Measurements from ENCODE around the gene ANAPC2.

ANAPC2 gene

DNA sequence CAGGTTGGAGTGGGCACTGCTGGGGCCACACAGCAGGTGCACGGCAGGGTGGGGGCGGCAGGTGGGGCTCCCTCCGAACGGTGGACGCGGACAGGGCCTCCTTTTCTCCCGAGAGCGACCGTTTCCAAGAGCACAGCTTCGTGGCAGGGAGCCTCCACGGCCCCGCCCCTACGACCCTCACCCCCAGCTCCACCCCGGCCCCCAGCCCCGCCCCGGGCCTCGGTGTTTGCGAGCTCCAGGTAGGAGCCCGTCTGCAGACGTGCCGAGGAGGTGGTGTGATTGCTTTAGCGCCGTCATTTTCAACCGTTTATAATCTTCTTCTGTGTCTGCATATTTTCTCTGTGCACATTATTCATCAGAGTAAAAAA lies 40.6 kb downstream of the ANAPC2 start:
- Histone ChIP-seq H3K79me1 (replicated peaks; ENCODE audit: low read length, poor library complexity, severe bottlenecking) (no peaks in the 10 kb centered on the region), H3K4me1 (ENCODE audit: control insufficient read depth, insufficient read depth, low read depth, low read length) (peaks cover 8% of the 10 kb centered on the region), H3K18ac (ENCODE audit: low read depth in 1 of 2, low read length in 2 of 2) (no peak overlapping the region), H2AK5ac (ENCODE audit: low read length, severe bottlenecking) (no peak overlapping the region), H2BK15ac (ENCODE audit: low read depth, poor library complexity, severe bottlenecking) (no peak overlapping the region), H3K4me2 (ENCODE audit: low read length, poor library complexity, severe bottlenecking) (no peak overlapping the region), H2BK12ac (ENCODE audit: low read length in 2 of 2) (no peak overlapping the region), H3K4me3 (ENCODE audit: insufficient read depth in 1 of 2, low read depth in 1 of 2, low read length in 2 of 2) (no peak overlapping the region), H3K27me3 (ENCODE audit: control insufficient read depth in 1 of 2, insufficient read depth in 1 of 2, low read length in 2 of 2) (peaks cover 8 to 40% of the 10 kb centered on the region in 2 experiments), H2AFZ (ENCODE audit: low read depth, low read length) (no peak overlapping the region), H2BK5ac (ENCODE audit: low read depth, low read length, poor library complexity, severe bottlenecking) (no peak overlapping the region), H3K9me3 (ENCODE audit: control insufficient read depth, low read length) (no peaks in the 10 kb centered on the region), H4K91ac (ENCODE audit: low read length) (no peak overlapping the region), H4K8ac (ENCODE audit: low read length) (no peak overlapping the region), H3K4ac (ENCODE audit: low read depth in 1 of 2, low read length in 2 of 2) (no peak overlapping the region), H3K36me3 (ENCODE audit: control insufficient read depth in 1 of 2, insufficient read depth in 2 of 2, low read depth in 1 of 2, low read length in 2 of 2) (no peaks in the 10 kb centered on the region), H3K9ac (ENCODE audit: low read length) (no peak overlapping the region), H3K23ac (ENCODE audit: low read length in 2 of 2) (no peak overlapping the region), H2BK120ac (ENCODE audit: low read depth, low read length) (no peak overlapping the region), H3K27ac (ENCODE audit: low read length, poor library complexity, severe bottlenecking) (no peak overlapping the region), H3K14ac (ENCODE audit: low read length in 2 of 2) (no peak overlapping the region)
- WGBS: 49% methylated on average over 24 of the region's 24 CpGs
- DNase-seq: no peak

DNA sequence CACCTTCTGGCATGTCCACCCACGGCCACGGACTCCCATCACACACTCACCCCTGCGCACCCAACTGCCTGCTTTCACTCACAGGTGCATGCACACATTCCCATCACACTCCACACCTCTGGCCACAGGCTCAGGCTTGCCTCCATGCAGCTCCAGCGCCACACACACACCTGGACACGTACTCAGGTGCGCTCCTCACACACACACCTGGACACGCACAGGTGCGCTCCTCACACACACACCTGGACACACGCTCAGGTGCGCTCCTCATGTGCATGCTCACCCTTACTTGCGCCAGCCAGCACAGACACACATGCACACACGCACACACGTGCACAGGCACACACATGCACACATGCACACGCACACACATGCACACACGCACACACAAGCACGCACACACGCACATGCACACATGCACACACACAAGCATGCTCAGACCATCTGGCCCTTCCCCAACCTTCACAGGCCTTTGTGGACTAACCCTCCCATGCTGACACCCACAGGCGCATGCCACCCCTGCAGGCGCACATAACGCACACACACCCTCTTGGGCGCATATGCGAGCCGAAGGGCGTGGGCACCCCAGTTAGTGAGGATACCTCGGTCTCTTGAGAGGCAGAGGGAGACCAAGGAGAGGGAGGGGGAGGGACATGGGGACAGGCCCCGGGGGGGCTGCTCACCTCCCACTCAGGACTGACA lies 41.1 kb downstream of the ANAPC2 start:
- no peak overlapping the region for H4K8ac ChIP-seq (ENCODE audit: low read length)
- H3K4ac ChIP-seq (ENCODE audit: low read depth in 1 of 2, low read length in 2 of 2): no peak overlapping the region
- peaks cover 8% of the 10 kb centered on the region for H3K4me1 ChIP-seq (ENCODE audit: control insufficient read depth, insufficient read depth, low read depth, low read length)
- H3K23ac ChIP-seq (ENCODE audit: low read length in 2 of 2): no peak overlapping the region
- no peak overlapping the region for H3K4me3 ChIP-seq (ENCODE audit: insufficient read depth in 1 of 2, low read depth in 1 of 2, low read length in 2 of 2)
- no peak overlapping the region for H2BK12ac ChIP-seq (ENCODE audit: low read length in 2 of 2)
- H3K27me3 ChIP-seq (ENCODE audit: control insufficient read depth in 1 of 2, insufficient read depth in 1 of 2, low read length in 2 of 2): peaks cover 13 to 45% of the 10 kb centered on the region in 2 experiments
- WGBS: 85% methylated on average over 26 of the region's 26 CpGs
- H3K27ac ChIP-seq (ENCODE audit: low read length, poor library complexity, severe bottlenecking): no peak overlapping the region
- no peak overlapping the region for H2AFZ ChIP-seq (ENCODE audit: low read depth, low read length)
- no peak overlapping the region for H3K4me2 ChIP-seq (ENCODE audit: low read length, poor library complexity, severe bottlenecking)
- H3K18ac ChIP-seq (ENCODE audit: low read depth in 1 of 2, low read length in 2 of 2): no peak overlapping the region
- H2BK120ac ChIP-seq (ENCODE audit: low read depth, low read length): no peak overlapping the region
- no peak overlapping the region for H2BK15ac ChIP-seq (ENCODE audit: low read depth, poor library complexity, severe bottlenecking)
- H3K14ac ChIP-seq (ENCODE audit: low read length in 2 of 2): no peak overlapping the region
- H2AK5ac ChIP-seq (ENCODE audit: low read length, severe bottlenecking): no peak overlapping the region
- no peaks in the 10 kb centered on the region for H3K9me3 ChIP-seq (ENCODE audit: control insufficient read depth, low read length)
- no peak overlapping the region for H3K9ac ChIP-seq (ENCODE audit: low read length)
- no peaks in the 10 kb centered on the region for H3K79me1 ChIP-seq (replicated peaks; ENCODE audit: low read length, poor library complexity, severe bottlenecking)
- DNase-seq: no peak
- no peak overlapping the region for H2BK5ac ChIP-seq (ENCODE audit: low read depth, low read length, poor library complexity, severe bottlenecking)
- H4K91ac ChIP-seq (ENCODE audit: low read length): no peak overlapping the region
- H3K36me3 ChIP-seq (ENCODE audit: control insufficient read depth in 1 of 2, insufficient read depth in 2 of 2, low read depth in 1 of 2, low read length in 2 of 2): no peaks in the 10 kb centered on the region

DNA sequence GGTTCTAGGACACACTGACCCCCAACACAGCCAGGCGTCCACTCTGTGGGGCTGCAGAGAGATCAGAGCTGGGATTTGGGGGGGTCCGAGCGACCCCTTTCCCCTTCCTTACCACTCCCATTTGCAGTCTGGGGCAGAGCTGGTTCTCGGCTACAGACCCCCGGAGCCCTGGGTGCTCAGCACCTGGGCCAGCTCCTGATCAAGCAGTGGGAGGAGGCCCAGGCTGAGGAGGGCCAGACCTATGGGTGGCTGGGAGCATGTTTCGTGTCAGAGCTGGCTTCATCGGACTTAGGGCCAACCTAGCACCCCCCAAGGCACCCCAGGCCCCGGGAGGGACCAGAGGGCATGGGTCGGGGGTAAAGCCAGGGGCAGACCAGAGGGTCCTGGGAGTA lies 41.8 kb downstream of the ANAPC2 start:
- Histone ChIP-seq H3K27ac (ENCODE audit: low read length, poor library complexity, severe bottlenecking) (no peak overlapping the region), H3K23ac (ENCODE audit: low read length in 2 of 2) (no peak overlapping the region), H3K4me3 (ENCODE audit: insufficient read depth in 1 of 2, low read depth in 1 of 2, low read length in 2 of 2) (no peak overlapping the region), H3K4ac (ENCODE audit: low read depth in 1 of 2, low read length in 2 of 2) (no peak overlapping the region), H3K4me2 (ENCODE audit: low read length, poor library complexity, severe bottlenecking) (no peak overlapping the region), H2BK5ac (ENCODE audit: low read depth, low read length, poor library complexity, severe bottlenecking) (no peak overlapping the region), H3K36me3 (ENCODE audit: control insufficient read depth in 1 of 2, insufficient read depth in 2 of 2, low read depth in 1 of 2, low read length in 2 of 2) (no peaks in the 10 kb centered on the region), H3K4me1 (ENCODE audit: control insufficient read depth, insufficient read depth, low read depth, low read length) (peaks cover 8% of the 10 kb centered on the region), H2BK15ac (ENCODE audit: low read depth, poor library complexity, severe bottlenecking) (no peak overlapping the region), H2BK12ac (ENCODE audit: low read length in 2 of 2) (no peak overlapping the region), H3K9me3 (ENCODE audit: control insufficient read depth, low read length) (no peaks in the 10 kb centered on the region), H3K79me1 (replicated peaks; ENCODE audit: low read length, poor library complexity, severe bottlenecking) (no peaks in the 10 kb centered on the region), H4K91ac (ENCODE audit: low read length) (no peak overlapping the region), H3K27me3 (ENCODE audit: control insufficient read depth in 1 of 2, insufficient read depth in 1 of 2, low read length in 2 of 2) (peaks cover 20 to 52% of the 10 kb centered on the region in 2 experiments), H4K8ac (ENCODE audit: low read length) (no peak overlapping the region), H2AFZ (ENCODE audit: low read depth, low read length) (no peak overlapping the region), H3K18ac (ENCODE audit: low read depth in 1 of 2, low read length in 2 of 2) (no peak overlapping the region), H2AK5ac (ENCODE audit: low read length, severe bottlenecking) (no peak overlapping the region), H3K9ac (ENCODE audit: low read length) (no peak overlapping the region), H2BK120ac (ENCODE audit: low read depth, low read length) (no peak overlapping the region), H3K14ac (ENCODE audit: low read length in 2 of 2) (no peak overlapping the region)
- 76% methylated on average over 5 of the region's 9 CpGs for WGBS
- no peak for DNase-seq

DNA sequence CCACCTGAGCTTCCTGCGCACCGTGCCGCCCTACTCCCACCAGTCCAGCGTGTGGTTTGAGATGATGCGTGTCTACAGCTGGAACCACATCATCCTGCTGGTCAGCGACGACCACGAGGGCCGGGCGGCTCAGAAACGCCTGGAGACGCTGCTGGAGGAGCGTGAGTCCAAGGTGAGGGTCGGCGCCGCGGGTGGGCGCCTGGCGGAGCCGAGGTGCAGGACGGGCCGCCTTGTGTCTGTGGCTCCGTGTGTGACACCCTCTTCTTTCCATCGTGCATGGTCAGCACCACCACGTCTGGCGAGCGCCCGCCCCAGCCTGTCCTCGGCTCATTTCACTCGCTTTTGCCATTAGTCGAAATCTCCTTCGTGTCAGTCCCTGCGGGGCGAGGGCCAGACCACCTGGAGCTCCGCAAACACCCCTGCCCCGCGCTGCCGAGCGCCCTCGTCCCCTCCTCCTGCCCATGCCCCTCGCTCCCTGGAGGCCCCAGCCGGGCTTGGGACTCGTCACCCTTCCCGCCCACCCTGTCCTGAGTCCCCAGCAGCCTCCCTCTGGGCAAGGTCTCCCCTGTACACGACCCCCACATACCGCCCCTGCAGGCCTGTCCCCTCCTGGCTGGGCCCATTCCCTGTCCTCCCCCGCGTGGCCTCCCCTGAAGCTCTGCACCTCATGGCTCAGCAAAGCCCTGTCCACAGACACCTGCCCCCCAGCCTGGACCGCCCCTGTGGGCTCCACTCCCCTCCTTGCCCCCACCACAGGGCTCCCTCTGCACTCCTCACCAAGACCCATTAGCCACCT lies 42.4 kb downstream of the ANAPC2 start:
- Histone ChIP-seq H2BK12ac (ENCODE audit: low read length in 2 of 2) (no peak overlapping the region), H2AFZ (ENCODE audit: low read depth, low read length) (no peak overlapping the region), H3K4me1 (ENCODE audit: control insufficient read depth, insufficient read depth, low read depth, low read length) (peaks cover 8% of the 10 kb centered on the region), H3K27me3 (ENCODE audit: control insufficient read depth in 1 of 2, insufficient read depth in 1 of 2, low read length in 2 of 2) (peaks cover 26 to 58% of the 10 kb centered on the region in 2 experiments), H3K79me1 (replicated peaks; ENCODE audit: low read length, poor library complexity, severe bottlenecking) (no peaks in the 10 kb centered on the region), H4K8ac (ENCODE audit: low read length) (no peak overlapping the region), H2BK5ac (ENCODE audit: low read depth, low read length, poor library complexity, severe bottlenecking) (no peak overlapping the region), H2BK15ac (ENCODE audit: low read depth, poor library complexity, severe bottlenecking) (no peak overlapping the region), H3K23ac (ENCODE audit: low read length in 2 of 2) (no peak overlapping the region), H3K14ac (ENCODE audit: low read length in 2 of 2) (no peak overlapping the region), H3K4me2 (ENCODE audit: low read length, poor library complexity, severe bottlenecking) (no peak overlapping the region), H4K91ac (ENCODE audit: low read length) (no peak overlapping the region), H3K4me3 (ENCODE audit: insufficient read depth in 1 of 2, low read depth in 1 of 2, low read length in 2 of 2) (no peak overlapping the region), H3K9me3 (ENCODE audit: control insufficient read depth, low read length) (no peaks in the 10 kb centered on the region), H3K18ac (ENCODE audit: low read depth in 1 of 2, low read length in 2 of 2) (no peak overlapping the region), H3K27ac (ENCODE audit: low read length, poor library complexity, severe bottlenecking) (no peak overlapping the region), H3K36me3 (ENCODE audit: control insufficient read depth in 1 of 2, insufficient read depth in 2 of 2, low read depth in 1 of 2, low read length in 2 of 2) (no peaks in the 10 kb centered on the region), H2BK120ac (ENCODE audit: low read depth, low read length) (no peak overlapping the region), H3K9ac (ENCODE audit: low read length) (no peak overlapping the region), H2AK5ac (ENCODE audit: low read length, severe bottlenecking) (no peak overlapping the region), H3K4ac (ENCODE audit: low read depth in 1 of 2, low read length in 2 of 2) (no peak overlapping the region)
- 65% methylated on average over 48 of the region's 49 CpGs for WGBS
- DNase-seq: no peak
